Measurements from ENCODE around the gene RBMS3. TPM values are rescaled to one million over a fixed set of nuclear protein-coding genes. Genes with fewer than 3 reads are reported as not detected.

RBMS3 gene
- total RNA-seq, 1 experiment from 2014 or later = 0.42 TPM

DNA sequence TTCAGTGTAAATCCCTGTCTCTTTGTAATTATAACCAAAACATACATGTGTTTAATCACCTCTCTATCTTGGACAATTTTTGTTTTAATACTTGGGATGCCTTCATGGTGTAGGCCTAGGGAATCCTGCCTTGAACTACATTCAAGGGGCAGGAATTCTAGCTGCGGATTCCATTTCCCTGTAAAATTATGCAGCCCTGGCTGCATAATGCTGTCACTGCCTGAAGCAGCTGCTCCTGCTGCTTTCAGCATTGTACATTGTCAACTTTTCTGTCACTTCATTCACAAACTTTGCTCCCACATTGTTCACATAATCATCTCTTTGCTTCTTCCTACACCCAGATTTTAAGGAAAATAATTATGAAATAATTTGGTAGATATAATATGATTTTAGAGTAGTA lies 638.7 kb downstream of the RBMS3 start (continued):
- TF ChIP-seq EZH2phosphoT487 (IDR thresholded peaks at IDR 0.05; ENCODE audit: borderline replicate concordance) (no peak), POLR2A (IDR thresholded peaks at IDR 0.05; ENCODE audit: borderline replicate concordance, extremely low read depth, insufficient read depth, insufficient read length) (no peak), SP1 (IDR thresholded peaks at IDR 0.05; ENCODE audit: low read depth) (no peak), EZH2 (IDR thresholded peaks at IDR 0.05) (no peak), CEBPB (IDR thresholded peaks at IDR 0.05; ENCODE audit: low read depth) (no peak), CBX3 (IDR thresholded peaks at IDR 0.05; ENCODE audit: low read depth) (no peak), POLR2AphosphoS5 (IDR thresholded peaks at IDR 0.05; ENCODE audit: low read depth, low read length) (no peak)
- TF ChIP-seq, protein P1, sequence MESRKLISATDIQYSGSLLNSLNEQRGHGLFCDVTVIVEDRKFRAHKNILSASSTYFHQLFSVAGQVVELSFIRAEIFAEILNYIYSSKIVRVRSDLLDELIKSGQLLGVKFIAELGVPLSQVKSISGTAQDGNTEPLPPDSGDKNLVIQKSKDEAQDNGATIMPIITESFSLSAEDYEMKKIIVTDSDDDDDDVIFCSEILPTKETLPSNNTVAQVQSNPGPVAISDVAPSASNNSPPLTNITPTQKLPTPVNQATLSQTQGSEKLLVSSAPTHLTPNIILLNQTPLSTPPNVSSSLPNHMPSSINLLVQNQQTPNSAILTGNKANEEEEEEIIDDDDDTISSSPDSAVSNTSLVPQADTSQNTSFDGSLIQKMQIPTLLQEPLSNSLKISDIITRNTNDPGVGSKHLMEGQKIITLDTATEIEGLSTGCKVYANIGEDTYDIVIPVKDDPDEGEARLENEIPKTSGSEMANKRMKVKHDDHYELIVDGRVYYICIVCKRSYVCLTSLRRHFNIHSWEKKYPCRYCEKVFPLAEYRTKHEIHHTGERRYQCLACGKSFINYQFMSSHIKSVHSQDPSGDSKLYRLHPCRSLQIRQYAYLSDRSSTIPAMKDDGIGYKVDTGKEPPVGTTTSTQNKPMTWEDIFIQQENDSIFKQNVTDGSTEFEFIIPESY (IDR thresholded peaks at IDR 0.05; ENCODE audit: extremely low read depth, insufficient replicate concordance, low read length) = no peak
- TF ChIP-seq, protein P2, sequence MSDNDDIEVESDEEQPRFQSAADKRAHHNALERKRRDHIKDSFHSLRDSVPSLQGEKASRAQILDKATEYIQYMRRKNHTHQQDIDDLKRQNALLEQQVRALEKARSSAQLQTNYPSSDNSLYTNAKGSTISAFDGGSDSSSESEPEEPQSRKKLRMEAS (IDR thresholded peaks at IDR 0.05) = no peak

DNA sequence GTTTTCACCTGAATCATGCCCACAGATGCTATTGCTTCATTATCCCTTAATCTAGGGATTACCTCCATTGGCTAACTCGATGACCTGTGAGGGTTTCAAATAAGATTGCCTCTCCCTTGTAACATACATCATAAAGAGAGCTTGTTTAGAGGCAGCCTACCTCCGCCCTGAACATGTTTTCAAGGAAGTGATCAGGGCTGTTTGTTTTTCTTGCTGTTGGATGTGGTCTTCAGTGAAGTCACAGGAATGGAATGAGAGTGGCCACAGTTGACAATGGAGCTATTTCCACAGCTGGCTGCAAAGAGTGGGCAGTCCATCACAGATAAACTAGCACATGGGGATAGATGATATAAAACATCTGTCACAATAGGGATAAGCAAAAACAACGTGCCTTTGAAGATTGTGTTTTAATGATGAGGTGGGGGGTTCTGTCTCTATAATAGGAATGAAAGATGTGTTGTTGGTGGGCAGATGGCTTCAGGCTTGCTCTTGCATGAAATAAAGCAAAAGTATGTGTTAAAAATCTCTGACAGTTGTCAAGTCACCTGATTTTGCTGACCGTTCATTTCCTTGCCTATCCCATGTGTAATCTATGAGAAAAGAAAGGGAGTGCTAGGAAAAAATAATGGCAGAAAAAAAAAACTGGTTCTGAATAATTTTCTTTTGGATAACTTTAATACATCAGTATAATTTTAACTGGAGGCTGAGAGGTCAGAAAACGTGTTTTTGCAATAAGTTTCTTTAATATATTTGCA lies 642.3 kb downstream of the RBMS3 start:
- ATAC-seq = peak; percentile 87
- H3K4me3 ChIP-seq (replicated peaks in 1 of 2; ENCODE audit: low read depth in 1 of 2, low read length in 2 of 2) = no peak overlapping the region
- peak; percentile 68 for DNase-seq (ENCODE audit: low read depth, low spot score)
- H3K9ac ChIP-seq (ENCODE audit: low read length) = no peak overlapping the region
- no peaks in the 10 kb centered on the region for H3K79me2 ChIP-seq (ENCODE audit: insufficient read depth, low read length)
- POLR2A ChIA-PET = no interaction called here
- intact Hi-C loops (cut with micrococcal nuclease) = no loop called here
- no peaks in the 10 kb centered on the region for H3K9me3 ChIP-seq (ENCODE audit: control insufficient read depth in 1 of 2, insufficient read depth in 1 of 2, low read depth in 1 of 2, low read length in 2 of 2)
- 0 out of 2 replicates have a peak overlapping the region, but pooled peaks have one; percentile 29 for H3K4me2 ChIP-seq (ENCODE audit: low read length)
- TF ChIP-seq FOSL1 (IDR thresholded peaks at IDR 0.05; ENCODE audit: low read depth) (peak; percentile 57), JUND (IDR thresholded peaks at IDR 0.05) (peak; percentile 70), SRF (IDR thresholded peaks at IDR 0.05; ENCODE audit: low read depth) (no peak), EZH2phosphoT487 (IDR thresholded peaks at IDR 0.05; ENCODE audit: borderline replicate concordance) (no peak), CEBPB (IDR thresholded peaks at IDR 0.05; ENCODE audit: low read depth) (peak; percentile 86), RAD21 (IDR thresholded peaks at IDR 0.05; ENCODE audit: low read depth) (no peak), SP1 (IDR thresholded peaks at IDR 0.05; ENCODE audit: low read depth) (peak; percentile 43; the same call in 1 of the 2 replicates), CBX3 (IDR thresholded peaks at IDR 0.05; ENCODE audit: low read depth) (0 out of 2 replicates have a peak, but pooled peaks have one; percentile 29)
- TF ChIP-seq, protein P3, sequence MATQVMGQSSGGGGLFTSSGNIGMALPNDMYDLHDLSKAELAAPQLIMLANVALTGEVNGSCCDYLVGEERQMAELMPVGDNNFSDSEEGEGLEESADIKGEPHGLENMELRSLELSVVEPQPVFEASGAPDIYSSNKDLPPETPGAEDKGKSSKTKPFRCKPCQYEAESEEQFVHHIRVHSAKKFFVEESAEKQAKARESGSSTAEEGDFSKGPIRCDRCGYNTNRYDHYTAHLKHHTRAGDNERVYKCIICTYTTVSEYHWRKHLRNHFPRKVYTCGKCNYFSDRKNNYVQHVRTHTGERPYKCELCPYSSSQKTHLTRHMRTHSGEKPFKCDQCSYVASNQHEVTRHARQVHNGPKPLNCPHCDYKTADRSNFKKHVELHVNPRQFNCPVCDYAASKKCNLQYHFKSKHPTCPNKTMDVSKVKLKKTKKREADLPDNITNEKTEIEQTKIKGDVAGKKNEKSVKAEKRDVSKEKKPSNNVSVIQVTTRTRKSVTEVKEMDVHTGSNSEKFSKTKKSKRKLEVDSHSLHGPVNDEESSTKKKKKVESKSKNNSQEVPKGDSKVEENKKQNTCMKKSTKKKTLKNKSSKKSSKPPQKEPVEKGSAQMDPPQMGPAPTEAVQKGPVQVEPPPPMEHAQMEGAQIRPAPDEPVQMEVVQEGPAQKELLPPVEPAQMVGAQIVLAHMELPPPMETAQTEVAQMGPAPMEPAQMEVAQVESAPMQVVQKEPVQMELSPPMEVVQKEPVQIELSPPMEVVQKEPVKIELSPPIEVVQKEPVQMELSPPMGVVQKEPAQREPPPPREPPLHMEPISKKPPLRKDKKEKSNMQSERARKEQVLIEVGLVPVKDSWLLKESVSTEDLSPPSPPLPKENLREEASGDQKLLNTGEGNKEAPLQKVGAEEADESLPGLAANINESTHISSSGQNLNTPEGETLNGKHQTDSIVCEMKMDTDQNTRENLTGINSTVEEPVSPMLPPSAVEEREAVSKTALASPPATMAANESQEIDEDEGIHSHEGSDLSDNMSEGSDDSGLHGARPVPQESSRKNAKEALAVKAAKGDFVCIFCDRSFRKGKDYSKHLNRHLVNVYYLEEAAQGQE (IDR thresholded peaks at IDR 0.05; ENCODE audit: low read depth) = no peak
- TF ChIP-seq, protein P4, sequence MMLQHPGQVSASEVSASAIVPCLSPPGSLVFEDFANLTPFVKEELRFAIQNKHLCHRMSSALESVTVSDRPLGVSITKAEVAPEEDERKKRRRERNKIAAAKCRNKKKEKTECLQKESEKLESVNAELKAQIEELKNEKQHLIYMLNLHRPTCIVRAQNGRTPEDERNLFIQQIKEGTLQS (IDR thresholded peaks at IDR 0.05) = 0 out of 2 replicates have a peak, but pooled peaks have one; percentile 32
- TF ChIP-seq, protein P2 (IDR thresholded peaks at IDR 0.05) = peak; percentile 34; the same call in 1 of the 2 replicates
- no TSS peak for BruUV-seq (replicated peaks)
- H2AFZ ChIP-seq (ENCODE audit: low read depth, low read length, poor library complexity, severe bottlenecking) = no peak overlapping the region
- 0 out of 2 replicates have a peak, but pooled peaks cover 3% of the 10 kb centered on the region for H3K27me3 ChIP-seq (ENCODE audit: insufficient read depth, low read length)
- peaks cover 4 to 11% of the 10 kb centered on the region in 2 experiments; a peak in 3 of 4 replicates for H3K4me1 ChIP-seq (ENCODE audit: control insufficient read depth in 1 of 2, insufficient read depth in 2 of 2, low read length in 2 of 2)
- H3K27ac ChIP-seq (ENCODE audit: low read depth, low read length) = no peak overlapping the region
- H3K36me3 ChIP-seq (ENCODE audit: control insufficient read depth in 1 of 2, insufficient read depth in 2 of 2, low read length in 2 of 2) = no peaks in the 10 kb centered on the region
- H3K9me2 ChIP-seq (ENCODE audit: insufficient read depth) = no peaks in the 10 kb centered on the region
- no peaks in the 10 kb centered on the region for H4K20me1 ChIP-seq (ENCODE audit: insufficient read depth)
- RAD21 ChIA-PET (ENCODE audit: low non-redundant PET in 1 of 2, low total read pairs in 2 of 2, uncharacterized antibody in 2 of 2, unreplicated experiment in 2 of 2) = no interaction called here
- CTCF ChIA-PET = no interaction called here

Measured in HCT116 (cell line).